ENCODE measurements around the gene BCAM. TPM values are rescaled to one million over a fixed set of nuclear protein-coding genes. Genes with fewer than 3 reads are reported as not detected.

The BCAM gene
- total RNA-seq, 1 donor from 2014 or later: 280 TPM

GRCh38 chr19:44816301-44816700 is 7.4 kb downstream of the BCAM start:
- TF ChIP-seq, protein P1, sequence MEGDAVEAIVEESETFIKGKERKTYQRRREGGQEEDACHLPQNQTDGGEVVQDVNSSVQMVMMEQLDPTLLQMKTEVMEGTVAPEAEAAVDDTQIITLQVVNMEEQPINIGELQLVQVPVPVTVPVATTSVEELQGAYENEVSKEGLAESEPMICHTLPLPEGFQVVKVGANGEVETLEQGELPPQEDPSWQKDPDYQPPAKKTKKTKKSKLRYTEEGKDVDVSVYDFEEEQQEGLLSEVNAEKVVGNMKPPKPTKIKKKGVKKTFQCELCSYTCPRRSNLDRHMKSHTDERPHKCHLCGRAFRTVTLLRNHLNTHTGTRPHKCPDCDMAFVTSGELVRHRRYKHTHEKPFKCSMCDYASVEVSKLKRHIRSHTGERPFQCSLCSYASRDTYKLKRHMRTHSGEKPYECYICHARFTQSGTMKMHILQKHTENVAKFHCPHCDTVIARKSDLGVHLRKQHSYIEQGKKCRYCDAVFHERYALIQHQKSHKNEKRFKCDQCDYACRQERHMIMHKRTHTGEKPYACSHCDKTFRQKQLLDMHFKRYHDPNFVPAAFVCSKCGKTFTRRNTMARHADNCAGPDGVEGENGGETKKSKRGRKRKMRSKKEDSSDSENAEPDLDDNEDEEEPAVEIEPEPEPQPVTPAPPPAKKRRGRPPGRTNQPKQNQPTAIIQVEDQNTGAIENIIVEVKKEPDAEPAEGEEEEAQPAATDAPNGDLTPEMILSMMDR (IDR thresholded peaks at IDR 0.05): no peak
- no peaks in the 10 kb centered on the region for H3K9me3 ChIP-seq
- no peak overlapping the region for H3K27ac ChIP-seq
- H3K4me3 ChIP-seq: no peak overlapping the region
- intact Hi-C loops (cut with DNase I): no loop called here
- H3K27me3 ChIP-seq: no peaks in the 10 kb centered on the region
- peaks cover 22% of the 10 kb centered on the region for H3K36me3 ChIP-seq
- no peaks in the 10 kb centered on the region for H3K4me1 ChIP-seq
- DNase-seq: no peak
- no peak for ATAC-seq

DNA sequence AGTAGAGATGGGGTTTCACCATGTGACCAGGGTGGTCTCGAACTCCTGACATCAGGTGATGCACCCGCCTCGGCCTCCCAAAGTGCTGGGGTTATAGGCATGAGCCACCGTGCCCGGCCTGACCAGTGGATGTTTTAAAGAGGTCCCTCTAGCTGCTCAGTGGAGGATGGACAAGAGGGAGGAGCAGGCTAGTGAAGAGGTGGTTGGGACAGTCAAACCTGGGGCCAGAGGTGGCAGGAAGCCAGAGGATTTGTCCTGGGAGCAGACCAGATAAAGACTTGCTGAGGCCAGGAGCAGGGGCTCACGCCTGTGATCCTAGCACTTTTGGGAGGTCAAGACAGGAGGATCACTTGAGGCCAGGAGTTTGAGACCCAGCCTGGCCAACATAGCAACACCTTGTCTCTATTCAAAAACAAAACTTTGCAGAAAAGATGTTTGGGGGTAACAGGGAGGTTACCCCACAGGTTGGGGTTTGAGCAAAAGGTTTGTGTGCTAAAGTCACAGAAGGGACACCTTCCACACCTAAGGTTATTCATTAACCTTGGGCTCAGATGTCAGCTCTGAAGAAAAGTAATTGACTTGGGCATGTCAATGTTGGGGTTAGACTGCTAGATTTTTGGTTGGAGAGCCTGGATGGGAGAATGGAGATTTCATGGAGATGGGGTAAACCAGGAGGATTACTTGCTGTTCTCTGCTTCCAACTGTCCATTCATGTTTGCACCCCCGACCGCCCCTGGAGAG is 9.0 kb downstream of the BCAM start:
- DNase-seq: no peak
- Histone ChIP-seq H3K9me3 (no peaks in the 10 kb centered on the region), H3K36me3 (peaks cover 15% of the 10 kb centered on the region), H3K4me1 (peaks cover 7% of the 10 kb centered on the region), H3K27me3 (no peaks in the 10 kb centered on the region), H3K4me3 (no peak overlapping the region), H3K27ac (no peak overlapping the region)
- intact Hi-C loops (cut with DNase I): no loop called here
- TF ChIP-seq, protein P1 (IDR thresholded peaks at IDR 0.05): no peak
- no peak for ATAC-seq

GRCh38 chr19:44818466-44819031 is 9.6 kb downstream of the BCAM start:
- Histone ChIP-seq H3K27me3 (no peaks in the 10 kb centered on the region), H3K4me3 (no peak overlapping the region), H3K9me3 (no peaks in the 10 kb centered on the region), H3K36me3 (peaks cover 11% of the 10 kb centered on the region), H3K4me1 (peaks cover 12% of the 10 kb centered on the region), H3K27ac (no peak overlapping the region)
- intact Hi-C loops (cut with DNase I): no loop called here
- TF ChIP-seq, protein P1 (IDR thresholded peaks at IDR 0.05): no peak
- DNase-seq (no peak), ATAC-seq (no peak)

- H3K27ac ChIP-seq: no peak overlapping the region
- no peak for ATAC-seq
- H3K36me3 ChIP-seq: peaks cover 3% of the 10 kb centered on the region
- peaks cover 12% of the 10 kb centered on the region for H3K4me1 ChIP-seq
- no peaks in the 10 kb centered on the region for H3K27me3 ChIP-seq
- DNase-seq: no peak
- TF ChIP-seq, protein P1 (IDR thresholded peaks at IDR 0.05): no peak
- intact Hi-C loops (cut with DNase I): no loop called here
- no peak overlapping the region for H3K4me3 ChIP-seq
- H3K9me3 ChIP-seq: no peaks in the 10 kb centered on the region
These were observed 10.4 kb downstream of the BCAM start for GRCh38 chr19:44819246-44819832.

GRCh38 chr19:44820648-44821609 is 12.0 kb downstream of the BCAM start:
- Histone ChIP-seq H3K27ac (no peak overlapping the region), H3K27me3 (no peaks in the 10 kb centered on the region), H3K9me3 (no peaks in the 10 kb centered on the region), H3K4me3 (no peak overlapping the region), H3K4me1 (peaks cover 12% of the 10 kb centered on the region), H3K36me3 (no peaks in the 10 kb centered on the region)
- ATAC-seq (peak; percentile 68), DNase-seq (no peak)
- intact Hi-C loops (cut with DNase I): no loop called here
- TF ChIP-seq, protein P1 (IDR thresholded peaks at IDR 0.05): no peak

Data from upper lobe of right lung (tissue), 1 donor.